ENCODE measurements around the gene CRLF3. TPM values are rescaled to one million over a fixed set of nuclear protein-coding genes. Genes with fewer than 3 reads are reported as not detected.

The CRLF3 gene
- total and polyA plus RNA-seq, 2 of the 4 experiments (the other 2 are of a cell fraction): 6.1 to 15.2 TPM

GRCh38 chr17:30780343-30780742 is 44.1 kb downstream of the CRLF3 start:
- peaks cover 28% of the 10 kb centered on the region for H3K36me3 ChIP-seq (ENCODE audit: control insufficient read depth, insufficient read depth, low read length)
- no peaks in the 10 kb centered on the region for H3K27me3 ChIP-seq (ENCODE audit: control insufficient read depth, insufficient read depth, low read length)
- dilution Hi-C loops (cut with HindIII; ENCODE audit: low sequenced_read_pairs, unreplicated experiment) (no loop called here), intact Hi-C loops (cut with micrococcal nuclease) (no loop called here), in situ Hi-C loops (cut with MboI; ENCODE audit: low sequenced_read_pairs) (no loop called here)
- peaks cover 3 to 8% of the 10 kb centered on the region in 2 experiments; a peak in 2 of 4 replicates for H3K79me1 ChIP-seq (ENCODE audit: low read depth in 1 of 2, low read length in 2 of 2)
- no peak overlapping the region for H2AK9ac ChIP-seq (replicated peaks; ENCODE audit: low read depth, low read length, poor library complexity)
- H2AK5ac ChIP-seq (ENCODE audit: low read depth, low read length): no peak overlapping the region
- H3K27ac ChIP-seq (ENCODE audit: insufficient read depth, low read length): no peak overlapping the region
- no peak overlapping the region for H2AFZ ChIP-seq (replicated peaks; ENCODE audit: low read length, poor library complexity)
- no peak overlapping the region for H3K23ac ChIP-seq (ENCODE audit: low read depth, low read length)
- H3K18ac ChIP-seq (ENCODE audit: low read depth, low read length): no peak overlapping the region
- WGBS, 2 experiments (ENCODE audit: extremely low coverage in 2 of 2, insufficient read length in 1 of 2): no CpG with 5 or more reads among the region's 6 CpGs
- no peaks in the 10 kb centered on the region for H4K20me1 ChIP-seq (ENCODE audit: insufficient read depth, low read length)
- H4K5ac ChIP-seq (ENCODE audit: low read depth, low read length): no peak overlapping the region
- no peaks in the 10 kb centered on the region for H3K9me3 ChIP-seq (ENCODE audit: control insufficient read depth, insufficient read depth, low read length)
- H2BK20ac ChIP-seq (ENCODE audit: low read depth, low read length): no peak overlapping the region
- no peak overlapping the region for H2BK5ac ChIP-seq (ENCODE audit: low read depth, low read length, poor library complexity, severe bottlenecking)
- no peak for TF ChIP-seq RFX5 (IDR thresholded peaks at IDR 0.05; ENCODE audit: low read depth, low read length)
- TF ChIP-seq RAD21 (IDR thresholded peaks at IDR 0.05; ENCODE audit: low read length): no peak
- no peak for TF ChIP-seq NFE2L2 (IDR thresholded peaks at IDR 0.05; ENCODE audit: low read depth, low read length)
- no peak for TF ChIP-seq MXI1 (IDR thresholded peaks at IDR 0.05; ENCODE audit: borderline replicate concordance, low read depth, low read length)
- TF ChIP-seq RCOR1 (IDR thresholded peaks at IDR 0.05; ENCODE audit: insufficient replicate concordance, low read length): no peak
- no peak for TF ChIP-seq CTCF (conservative IDR thresholded peaks at IDR 0.05; ENCODE audit: low read depth, low read length)
- TF ChIP-seq MAZ (IDR thresholded peaks at IDR 0.05; ENCODE audit: borderline replicate concordance, low read depth, low read length): no peak
- TF ChIP-seq SMC3 (IDR thresholded peaks at IDR 0.05; ENCODE audit: low read depth, low read length): no peak
- CTCF ChIA-PET: no interaction called here
- no peak overlapping the region for H2BK120ac ChIP-seq (ENCODE audit: low read depth, low read length)
- no peak overlapping the region for H3K9ac ChIP-seq (ENCODE audit: low read depth, low read length)
- DNase-seq: no peak
- no peak overlapping the region for H3K4ac ChIP-seq (ENCODE audit: low read depth, low read length)
- H3K4me3 ChIP-seq (ENCODE audit: insufficient read depth, low read depth, low read length): no peak overlapping the region
- BruUV-seq (replicated peaks): no TSS peak
- no peaks in the 10 kb centered on the region; the same call in 1 of the 2 replicates for H3K4me1 ChIP-seq (ENCODE audit: control insufficient read depth, insufficient read depth, low read length)
- no peak overlapping the region for H2BK15ac ChIP-seq (ENCODE audit: low read depth, low read length)
- H3K4me2 ChIP-seq (ENCODE audit: low read depth, low read length): no peak overlapping the region
- no peak overlapping the region for H4K91ac ChIP-seq (ENCODE audit: insufficient read depth, low read depth, low read length)
- POLR2A ChIA-PET (ENCODE audit: unreplicated experiment): no interaction called here
- ATAC-seq (ENCODE audit: low read depth): no peak
- H3K56ac ChIP-seq (ENCODE audit: extremely low read depth, insufficient read depth, low read length): no peak overlapping the region
- no peak overlapping the region for H4K8ac ChIP-seq (ENCODE audit: low read depth in 2 of 2, low read length in 2 of 2)
- no peaks in the 10 kb centered on the region for H3K9me1 ChIP-seq (ENCODE audit: insufficient read depth, low read length)
- H3K14ac ChIP-seq (replicated peaks; ENCODE audit: low read depth, low read length): no peak overlapping the region

Measured in IMR-90 (cell line).